Central memory CD8-positive, alpha-beta T cell (primary cell): ENCODE results near the gene ALPK3.

Source experiments
- ATAC-seq: fragments of 150-1000 bp; cut with Tn5 transposase; replicated peaks from 2 replicates; pipeline ENCODE4 v1.10.0; 2022; ENCODE audit warnings: mild to moderate bottlenecking, moderate FRiP score, moderate number of reproducible peaks; ENCODE audit not compliant: poor library complexity, severe bottlenecking; ENCODE audit errors: extremely low read depth
- DNase-seq, 2 donors: peaks; one replicate each; pipeline ENCODE4 v3.0.0; 2021; ENCODE audit warnings: low spot score in 2 of 2
- H3K27ac Mint-ChIP-seq: one replicate; pipeline ENCODE4 v1.8.0; 2022; ENCODE audit warnings: low read depth, mild to moderate bottlenecking, moderate library complexity, mixed read lengths
- H3K27me3 Mint-ChIP-seq: one replicate; pipeline ENCODE4 v1.8.0; 2022; ENCODE audit warnings: mixed read lengths
- H3K36me3 Mint-ChIP-seq: one replicate; pipeline ENCODE4 v1.8.0; 2022; ENCODE audit warnings: mild to moderate bottlenecking, moderate library complexity, mixed read lengths; ENCODE audit not compliant: insufficient read depth
- H3K4me1 Mint-ChIP-seq: one replicate; pipeline ENCODE4 v1.8.0; 2022; ENCODE audit warnings: mixed read lengths
- H3K4me3 Mint-ChIP-seq: one replicate; pipeline ENCODE4 v1.8.0; 2022; ENCODE audit warnings: mild to moderate bottlenecking, moderate library complexity, mixed read lengths
- H3K9me3 Mint-ChIP-seq: one replicate; pipeline ENCODE4 v1.8.0; 2022; ENCODE audit warnings: mixed read lengths

ALPK3 gene

GRCh38 chr15:84905016-84905916 lies 88.1 kb downstream of the ALPK3 start:
- Mint-ChIP-seq H3K9me3 (no peaks in the 10 kb centered on the region), H3K27ac (no peak overlapping the region), H3K36me3 (peaks cover 2% of the 10 kb centered on the region), H3K4me1 (no peaks in the 10 kb centered on the region), H3K27me3 (no peaks in the 10 kb centered on the region), H3K4me3 (no peak overlapping the region)
- no peak for ATAC-seq
- DNase-seq = no peak

GRCh38 chr15:84907731-84908130 lies 90.6 kb downstream of the ALPK3 start:
- Mint-ChIP-seq H3K27ac (no peak overlapping the region), H3K9me3 (no peaks in the 10 kb centered on the region), H3K27me3 (peaks cover 10% of the 10 kb centered on the region), H3K4me3 (no peak overlapping the region), H3K36me3 (peaks cover 2% of the 10 kb centered on the region), H3K4me1 (no peaks in the 10 kb centered on the region)
- no peak for DNase-seq
- no peak for ATAC-seq

GRCh38 chr15:84908564-84908963 lies 91.4 kb downstream of the ALPK3 start:
- H3K4me1 Mint-ChIP-seq = no peaks in the 10 kb centered on the region
- peaks cover 10% of the 10 kb centered on the region for H3K27me3 Mint-ChIP-seq
- peaks cover 2% of the 10 kb centered on the region for H3K36me3 Mint-ChIP-seq
- no peak for ATAC-seq
- no peak overlapping the region for H3K27ac Mint-ChIP-seq
- H3K4me3 Mint-ChIP-seq = no peak overlapping the region
- no peak for DNase-seq
- H3K9me3 Mint-ChIP-seq = no peaks in the 10 kb centered on the region

- no peak for ATAC-seq
Observed at GRCh38 chr15:84909029-84909428, 91.9 kb downstream of the ALPK3 start.

GRCh38 chr15:84909782-84910181 lies 92.6 kb downstream of the ALPK3 start:
- H3K4me1 Mint-ChIP-seq = no peaks in the 10 kb centered on the region
- DNase-seq (no peak), ATAC-seq (no peak)
- H3K27me3 Mint-ChIP-seq = peaks cover 14% of the 10 kb centered on the region
- no peaks in the 10 kb centered on the region for H3K36me3 Mint-ChIP-seq
- H3K9me3 Mint-ChIP-seq = no peaks in the 10 kb centered on the region
- H3K27ac Mint-ChIP-seq = no peak overlapping the region
- H3K4me3 Mint-ChIP-seq = no peak overlapping the region

More at GRCh38 chr15:84909029-84909428, 91.9 kb downstream of the ALPK3 start:
- Mint-ChIP-seq H3K36me3 (peaks cover under 1% of the 10 kb centered on the region), H3K4me1 (no peaks in the 10 kb centered on the region), H3K4me3 (no peak overlapping the region), H3K27me3 (peaks cover 10% of the 10 kb centered on the region), H3K9me3 (no peaks in the 10 kb centered on the region), H3K27ac (no peak overlapping the region)
- no peak for DNase-seq

GRCh38 chr15:84910928-84911623 lies 93.9 kb downstream of the ALPK3 start:
- Mint-ChIP-seq H3K36me3 (no peaks in the 10 kb centered on the region), H3K9me3 (no peaks in the 10 kb centered on the region), H3K27ac (peak overlapping the region; percentile 55), H3K27me3 (peaks cover 27% of the 10 kb centered on the region), H3K4me1 (no peaks in the 10 kb centered on the region), H3K4me3 (no peak overlapping the region)
- no peak for DNase-seq
- ATAC-seq = no peak

- no peak for ATAC-seq
- Mint-ChIP-seq H3K27me3 (peaks cover 27% of the 10 kb centered on the region), H3K27ac (peak overlapping the region; percentile 55), H3K4me1 (no peaks in the 10 kb centered on the region), H3K9me3 (no peaks in the 10 kb centered on the region), H3K36me3 (no peaks in the 10 kb centered on the region), H3K4me3 (no peak overlapping the region)
- DNase-seq = no peak
Observed at GRCh38 chr15:84911879-84912660, 94.9 kb downstream of the ALPK3 start.

GRCh38 chr15:84913360-84913723 lies 96.2 kb downstream of the ALPK3 start:
- ATAC-seq (no peak), DNase-seq (no peak)
- H3K36me3 Mint-ChIP-seq = no peaks in the 10 kb centered on the region
- peaks cover 27% of the 10 kb centered on the region for H3K27me3 Mint-ChIP-seq
- H3K27ac Mint-ChIP-seq = no peak overlapping the region
- no peak overlapping the region for H3K4me3 Mint-ChIP-seq
- H3K9me3 Mint-ChIP-seq = no peaks in the 10 kb centered on the region
- H3K4me1 Mint-ChIP-seq = no peaks in the 10 kb centered on the region

GRCh38 chr15:84914351-84914750 lies 97.2 kb downstream of the ALPK3 start:
- Mint-ChIP-seq H3K4me1 (no peaks in the 10 kb centered on the region), H3K9me3 (no peaks in the 10 kb centered on the region), H3K27me3 (peaks cover 27% of the 10 kb centered on the region), H3K4me3 (no peak overlapping the region), H3K36me3 (no peaks in the 10 kb centered on the region), H3K27ac (no peak overlapping the region)
- ATAC-seq (no peak), DNase-seq (no peak)

GRCh38 chr15:84914909-84915605 lies 97.9 kb downstream of the ALPK3 start:
- H3K4me1 Mint-ChIP-seq = no peaks in the 10 kb centered on the region
- H3K27ac Mint-ChIP-seq = no peak overlapping the region
- DNase-seq = no peak
- H3K36me3 Mint-ChIP-seq = no peaks in the 10 kb centered on the region
- peaks cover 27% of the 10 kb centered on the region for H3K27me3 Mint-ChIP-seq
- no peak for ATAC-seq
- H3K4me3 Mint-ChIP-seq = no peak overlapping the region
- no peaks in the 10 kb centered on the region for H3K9me3 Mint-ChIP-seq

- peaks cover 27% of the 10 kb centered on the region for H3K27me3 Mint-ChIP-seq
- no peaks in the 10 kb centered on the region for H3K9me3 Mint-ChIP-seq
- no peak overlapping the region for H3K27ac Mint-ChIP-seq
- H3K4me3 Mint-ChIP-seq = no peak overlapping the region
- H3K4me1 Mint-ChIP-seq = no peaks in the 10 kb centered on the region
- ATAC-seq (no peak), DNase-seq (no peak)
- no peaks in the 10 kb centered on the region for H3K36me3 Mint-ChIP-seq
Observed at GRCh38 chr15:84915606-84915958, 98.4 kb downstream of the ALPK3 start.

- no peak overlapping the region for H3K4me3 Mint-ChIP-seq
- no peaks in the 10 kb centered on the region for H3K9me3 Mint-ChIP-seq
- H3K4me1 Mint-ChIP-seq = no peaks in the 10 kb centered on the region
- no peak overlapping the region for H3K27ac Mint-ChIP-seq
- H3K36me3 Mint-ChIP-seq = no peaks in the 10 kb centered on the region
- peaks cover 17% of the 10 kb centered on the region for H3K27me3 Mint-ChIP-seq
- DNase-seq (no peak), ATAC-seq (no peak)
Observed at GRCh38 chr15:84917452-84917851, 100.3 kb downstream of the ALPK3 start.
